Fibroblast of lung (primary cell): ENCODE data around the gene IFIT1. TPM values are rescaled to one million over a fixed set of nuclear protein-coding genes. Genes with fewer than 3 reads are reported as not detected.

Experiments used
- DNase-seq, 2 donors: peaks; one replicate each; pipeline versions ENCODE4 v3.0.0 to v3.0.0-alpha.2; 2010; ENCODE audit warnings: low read depth in 2 of 2
- H2AFZ ChIP-seq: 2 replicates; pipeline ENCODE4 v1.5.1; 2012; ENCODE audit warnings: low read length, control low read depth, inconsistent platforms
- H3K27ac ChIP-seq: 2 replicates; pipeline ENCODE4 v1.5.1; 2011; ENCODE audit warnings: low read length, control low read depth; ENCODE audit not compliant: insufficient read depth
- H3K27me3 ChIP-seq: 2 replicates; pipeline ENCODE4 v1.5.1; 2011; ENCODE audit warnings: mild to moderate bottlenecking, low read length; ENCODE audit not compliant: control insufficient read depth, insufficient read depth
- H3K36me3 ChIP-seq: 2 replicates; pipeline ENCODE4 v1.5.1; 2011; ENCODE audit warnings: low read length; ENCODE audit not compliant: control insufficient read depth, insufficient read depth
- H3K4me1 ChIP-seq: 2 replicates; pipeline ENCODE4 v1.5.1; 2011; ENCODE audit warnings: low read length; ENCODE audit not compliant: control insufficient read depth, insufficient read depth; ENCODE audit errors: extremely low read depth
- H3K4me2 ChIP-seq: 2 replicates; pipeline ENCODE4 v1.5.1; 2011; ENCODE audit warnings: low read length, control low read depth; ENCODE audit not compliant: insufficient read depth; ENCODE audit errors: extremely low read depth
- H3K4me3 ChIP-seq, 4 experiments: fragments of 200-600 bp in 1 of 4; sonication (generic) in 1 of 4; replicated peaks in 1 of 4; 2 replicates each; pipeline ENCODE4 v1.5.1; 2011 to 2016; ENCODE audit warnings: low read length in 4 of 4, low read depth in 3 of 4, mild to moderate bottlenecking in 3 of 4, control low read depth in 2 of 4, inconsistent platforms in 1 of 4, mixed read lengths in 1 of 4; ENCODE audit not compliant: insufficient read depth in 1 of 4; ENCODE audit errors: control extremely low read depth in 1 of 4
- H3K79me2 ChIP-seq: 2 replicates; pipeline ENCODE4 v1.5.1; 2012; ENCODE audit warnings: mild to moderate bottlenecking, low read length, inconsistent platforms; ENCODE audit not compliant: control insufficient read depth, insufficient read depth
- H3K9ac ChIP-seq: 2 replicates; pipeline ENCODE4 v1.5.1; 2011; ENCODE audit warnings: mild to moderate bottlenecking, low read length, control low read depth; ENCODE audit not compliant: insufficient read depth
- H3K9me3 ChIP-seq: 2 replicates; pipeline ENCODE4 v1.5.1; 2012; ENCODE audit warnings: low read depth, low read length; ENCODE audit not compliant: control insufficient read depth, insufficient read depth
- H4K20me1 ChIP-seq: 2 replicates; pipeline ENCODE4 v1.5.1; 2011; ENCODE audit warnings: low read length; ENCODE audit not compliant: control insufficient read depth, insufficient read depth; ENCODE audit errors: extremely low read depth
- CTCF ChIP-seq, 2 donors: IDR thresholded peaks in 1 of 2; conservative IDR thresholded peaks in 1 of 2; 1 replicate in 1 of 2; 2 replicates in 1 of 2; pipeline ENCODE4 v1.5.1; 2011 to 2012; ENCODE audit warnings: low read length in 2 of 2, control low read depth in 1 of 2, inconsistent platforms in 1 of 2, low read depth in 1 of 2, mild to moderate bottlenecking in 1 of 2
- EZH2 ChIP-seq: IDR thresholded peaks from 2 replicates; pipeline ENCODE4 v1.5.1; 2012; ENCODE audit warnings: low read length, control low read depth, mild to moderate bottlenecking; ENCODE audit errors: missing control alignments
- polyA plus RNA-seq, 2 donors: library from polyadenylated mRNA; depleted of rRNA in 1 of 2; stranded (reverse) in 1 of 2; unstranded in 1 of 2; fragments of >200 nt; gene quantifications; 2 replicates each; pipeline ENCODE4 v1.2.1, GENCODE V29; 2011 to 2012; ENCODE audit warnings: missing spikeins in 1 of 2
- total RNA-seq: library from RNA; depleted of rRNA; stranded (reverse); fragments of >200 nt; gene quantifications from 2 replicates; pipeline ENCODE4 v1.2.1, GENCODE V29; 2014

Gene IFIT1
- total and polyA plus RNA-seq, 2 donors (not counting 1 experiment from before 2014, with no cell fraction given): 25.8 to 71.4 TPM

GRCh38 chr10:89355394-89355931 is 37.0 kb upstream of the IFIT1 start:
- Histone ChIP-seq H2AFZ (no peak overlapping the region), H3K27me3 (no peaks in the 10 kb centered on the region), H3K9ac (no peak overlapping the region), H3K79me2 (no peaks in the 10 kb centered on the region), H3K4me3 (no peak overlapping the region), H3K4me1 (peaks cover 30% of the 10 kb centered on the region), H3K27ac (peak overlapping the region; percentile 67), H3K4me2 (no peak overlapping the region), H4K20me1 (no peaks in the 10 kb centered on the region), H3K36me3 (no peaks in the 10 kb centered on the region), H3K9me3 (no peaks in the 10 kb centered on the region)
- TF ChIP-seq CTCF (conservative IDR thresholded peaks at IDR 0.05 in 1 of 2, IDR thresholded peaks at IDR 0.05 in 1 of 2; ENCODE audit: low read depth in 1 of 2, low read length in 2 of 2) (no peak), EZH2 (no peak)
- DNase-seq: peak; percentile 72 to 81

GRCh38 chr10:89357096-89357495 is 35.3 kb upstream of the IFIT1 start:
- no peaks in the 10 kb centered on the region for H3K79me2 ChIP-seq
- no peaks in the 10 kb centered on the region for H3K9me3 ChIP-seq
- no peaks in the 10 kb centered on the region for H3K27me3 ChIP-seq
- no peaks in the 10 kb centered on the region for H4K20me1 ChIP-seq
- DNase-seq: no peak
- no peak for TF ChIP-seq EZH2
- TF ChIP-seq CTCF (conservative IDR thresholded peaks at IDR 0.05 in 1 of 2, IDR thresholded peaks at IDR 0.05 in 1 of 2; ENCODE audit: low read depth in 1 of 2, low read length in 2 of 2): no peak
- H3K9ac ChIP-seq: no peak overlapping the region
- H3K36me3 ChIP-seq: no peaks in the 10 kb centered on the region
- no peak overlapping the region for H3K27ac ChIP-seq
- peaks cover 18% of the 10 kb centered on the region for H3K4me1 ChIP-seq
- no peak overlapping the region for H3K4me2 ChIP-seq
- H3K4me3 ChIP-seq: no peak overlapping the region
- no peak overlapping the region for H2AFZ ChIP-seq

GRCh38 chr10:89357975-89358374 is 34.4 kb upstream of the IFIT1 start:
- Histone ChIP-seq H4K20me1 (no peaks in the 10 kb centered on the region), H2AFZ (no peak overlapping the region), H3K36me3 (no peaks in the 10 kb centered on the region), H3K9ac (no peak overlapping the region), H3K4me2 (no peak overlapping the region), H3K4me1 (peaks cover 15% of the 10 kb centered on the region), H3K27me3 (no peaks in the 10 kb centered on the region), H3K4me3 (no peak overlapping the region), H3K9me3 (no peaks in the 10 kb centered on the region), H3K27ac (no peak overlapping the region), H3K79me2 (no peaks in the 10 kb centered on the region)
- no peak for DNase-seq
- no peak for TF ChIP-seq EZH2
- no peak for TF ChIP-seq CTCF (conservative IDR thresholded peaks at IDR 0.05 in 1 of 2, IDR thresholded peaks at IDR 0.05 in 1 of 2; ENCODE audit: low read depth in 1 of 2, low read length in 2 of 2)
